Memory B cell (primary cell): Measurements from ENCODE around the gene COX6B2.
A peak's percentile ranks its signal among the peaks of the same experiment; 100 is the strongest.

Source experiments
- ATAC-seq: fragments of 150-1000 bp; cut with Tn5 transposase; 2 replicates; pipeline ENCODE4 v1.10.0; 2021; ENCODE audit warnings: low read depth, mild to moderate bottlenecking, moderate library complexity
- DNase-seq, 2 donors: peaks; one replicate each; pipeline ENCODE4 v3.0.0; 2022; ENCODE audit warnings: low spot score in 2 of 2
- H3K27ac Mint-ChIP-seq: one replicate; pipeline ENCODE4 v1.8.0; 2022; ENCODE audit warnings: mild to moderate bottlenecking, moderate library complexity, mixed read lengths
- H3K27me3 Mint-ChIP-seq: one replicate; pipeline ENCODE4 v1.8.0; 2022; ENCODE audit warnings: mixed read lengths
- H3K36me3 Mint-ChIP-seq: one replicate; pipeline ENCODE4 v1.8.0; 2022; ENCODE audit warnings: mild to moderate bottlenecking, mixed read lengths
- H3K4me1 Mint-ChIP-seq: one replicate; pipeline ENCODE4 v1.8.0; 2022; ENCODE audit warnings: mixed read lengths
- H3K4me3 Mint-ChIP-seq: one replicate; pipeline ENCODE4 v1.8.0; 2022; ENCODE audit warnings: mild to moderate bottlenecking, moderate library complexity, mixed read lengths
- H3K9me3 Mint-ChIP-seq: one replicate; pipeline ENCODE4 v1.8.0; 2022; ENCODE audit warnings: mixed read lengths

COX6B2 gene

DNA sequence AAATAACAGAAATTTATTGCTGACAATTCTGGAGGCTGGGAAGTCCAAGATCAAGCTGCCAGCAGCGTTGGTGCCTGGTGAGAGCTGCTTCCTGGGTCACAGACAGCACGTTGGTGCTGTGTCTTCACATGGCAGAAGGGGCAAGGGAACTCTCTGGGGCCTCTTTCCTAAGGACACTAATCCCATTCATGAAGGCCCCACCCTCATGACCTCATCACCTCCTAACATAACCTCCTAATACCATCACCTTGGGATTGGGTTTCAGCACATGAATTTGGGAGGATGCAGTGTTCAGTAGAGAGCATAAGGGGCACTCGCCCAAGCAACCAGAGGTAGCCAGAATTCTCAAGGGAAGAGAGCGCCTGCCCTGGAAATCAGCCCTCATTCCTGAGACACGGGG is 45.1 kb downstream of the COX6B2 start:
- Mint-ChIP-seq H3K27me3 (peaks cover 8% of the 10 kb centered on the region), H3K27ac (no peak overlapping the region), H3K36me3 (peaks cover 2% of the 10 kb centered on the region), H3K4me3 (no peak overlapping the region), H3K9me3 (no peaks in the 10 kb centered on the region), H3K4me1 (peaks cover 4% of the 10 kb centered on the region)
- DNase-seq (no peak), ATAC-seq (no peak)

DNA sequence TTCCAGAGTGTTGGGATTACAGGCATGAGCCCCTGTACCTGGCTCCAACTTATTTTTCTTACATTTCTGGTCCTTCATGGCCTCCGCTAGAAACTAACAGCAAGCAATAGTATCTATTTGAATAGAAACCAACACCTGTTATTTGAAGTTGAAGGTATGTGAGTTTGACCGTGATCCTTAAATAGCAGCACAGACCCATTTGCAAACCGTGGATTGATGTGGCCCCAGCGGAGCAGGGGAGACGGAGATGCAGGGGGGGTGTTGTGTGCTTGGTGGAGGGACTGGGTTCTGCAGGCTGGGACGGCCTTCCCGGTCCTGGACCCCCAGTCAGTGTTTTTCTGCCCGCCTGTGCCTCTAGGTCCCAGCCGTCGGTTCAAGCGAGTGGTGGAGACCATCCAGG is 46.2 kb downstream of the COX6B2 start:
- ATAC-seq (no peak), DNase-seq (no peak)
- no peaks in the 10 kb centered on the region for H3K9me3 Mint-ChIP-seq
- H3K4me1 Mint-ChIP-seq: peaks cover 2% of the 10 kb centered on the region
- no peak overlapping the region for H3K4me3 Mint-ChIP-seq
- peaks cover 5% of the 10 kb centered on the region for H3K27me3 Mint-ChIP-seq
- peaks cover 2% of the 10 kb centered on the region for H3K36me3 Mint-ChIP-seq
- H3K27ac Mint-ChIP-seq: no peak overlapping the region

- DNase-seq: no peak
- H3K4me1 Mint-ChIP-seq: peaks cover 6% of the 10 kb centered on the region
- H3K27ac Mint-ChIP-seq: no peak overlapping the region
- no peaks in the 10 kb centered on the region for H3K9me3 Mint-ChIP-seq
- peaks cover 2% of the 10 kb centered on the region for H3K36me3 Mint-ChIP-seq
- H3K27me3 Mint-ChIP-seq: peaks cover 2% of the 10 kb centered on the region
- ATAC-seq: no peak
- no peak overlapping the region for H3K4me3 Mint-ChIP-seq
Measured at GRCh38 chr19:55306712-55307111, 47.8 kb downstream of the COX6B2 start.

DNA sequence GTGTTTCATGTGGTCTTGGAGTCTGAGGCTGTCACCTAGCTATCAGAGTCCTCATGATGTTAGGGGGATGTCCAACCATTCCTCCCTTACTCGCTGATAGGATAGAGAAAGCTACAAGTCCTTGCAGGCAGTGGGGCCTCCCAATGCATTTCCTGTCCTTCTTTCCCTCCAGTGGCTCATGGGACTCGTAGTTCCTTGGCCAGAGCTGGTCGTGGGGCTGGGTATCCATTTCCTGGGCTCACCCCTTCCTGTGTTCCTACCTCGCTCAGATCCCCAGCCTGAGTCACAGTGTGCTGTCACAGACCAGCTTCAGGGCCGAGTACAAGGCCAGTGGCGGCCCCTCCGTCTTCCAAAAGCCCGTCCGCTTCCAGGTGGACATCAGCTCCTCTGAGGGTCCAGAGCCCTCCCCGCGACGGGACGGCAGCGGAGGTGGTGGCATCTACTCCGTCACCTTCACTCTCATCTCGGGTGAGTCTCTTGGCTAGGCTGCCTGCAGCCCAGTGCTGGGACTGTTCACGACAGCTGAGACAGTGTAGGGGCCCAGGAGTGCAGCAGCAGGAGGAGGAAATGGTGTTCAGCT is 48.4 kb downstream of the COX6B2 start:
- Mint-ChIP-seq H3K27me3 (peaks cover 2% of the 10 kb centered on the region), H3K4me3 (no peak overlapping the region), H3K4me1 (peaks cover 8% of the 10 kb centered on the region), H3K9me3 (no peaks in the 10 kb centered on the region), H3K36me3 (peaks cover 2% of the 10 kb centered on the region), H3K27ac (no peak overlapping the region)
- no peak for ATAC-seq
- DNase-seq: no peak

GRCh38 chr19:55305491-55305890 is 49.0 kb downstream of the COX6B2 start:
- ATAC-seq: peak; percentile 59
- H3K4me3 Mint-ChIP-seq: no peak overlapping the region
- H3K27ac Mint-ChIP-seq: no peak overlapping the region
- peaks cover 2% of the 10 kb centered on the region for H3K36me3 Mint-ChIP-seq
- DNase-seq: peak; percentile 33 to 51
- H3K4me1 Mint-ChIP-seq: peaks cover 10% of the 10 kb centered on the region
- H3K27me3 Mint-ChIP-seq: peaks cover 2% of the 10 kb centered on the region
- no peaks in the 10 kb centered on the region for H3K9me3 Mint-ChIP-seq

DNA sequence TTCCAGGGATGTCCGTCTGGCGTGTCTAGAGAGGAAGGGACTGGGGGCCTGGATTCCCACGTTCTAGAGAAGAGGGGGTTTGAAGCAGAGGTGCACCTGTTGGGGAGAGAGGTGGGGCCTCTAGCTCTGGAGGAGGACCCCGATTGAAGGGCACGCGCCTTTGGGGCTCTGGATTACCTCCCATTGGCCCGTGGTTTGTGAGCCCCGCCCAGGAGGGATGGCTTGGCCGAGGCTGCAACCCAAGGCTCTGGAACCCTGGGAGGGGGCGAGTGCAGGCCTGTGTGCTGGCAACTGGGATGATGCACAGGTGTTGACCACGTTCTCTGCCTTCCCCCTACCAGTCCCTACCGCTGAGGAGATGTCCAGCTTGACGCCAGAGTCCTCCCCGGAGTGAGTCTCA is 49.5 kb downstream of the COX6B2 start:
- H3K27ac Mint-ChIP-seq: no peak overlapping the region
- ATAC-seq (no peak), DNase-seq (no peak)
- peaks cover 10% of the 10 kb centered on the region for H3K4me1 Mint-ChIP-seq
- no peaks in the 10 kb centered on the region for H3K36me3 Mint-ChIP-seq
- peaks cover 2% of the 10 kb centered on the region for H3K27me3 Mint-ChIP-seq
- no peak overlapping the region for H3K4me3 Mint-ChIP-seq
- no peaks in the 10 kb centered on the region for H3K9me3 Mint-ChIP-seq

GRCh38 chr19:55304279-55304978 is 50.1 kb downstream of the COX6B2 start:
- Mint-ChIP-seq H3K4me3 (no peak overlapping the region), H3K36me3 (no peaks in the 10 kb centered on the region), H3K27ac (no peak overlapping the region), H3K9me3 (no peaks in the 10 kb centered on the region), H3K27me3 (peaks cover 2% of the 10 kb centered on the region), H3K4me1 (peaks cover 13% of the 10 kb centered on the region)
- DNase-seq: no peak
- no peak for ATAC-seq

DNA sequence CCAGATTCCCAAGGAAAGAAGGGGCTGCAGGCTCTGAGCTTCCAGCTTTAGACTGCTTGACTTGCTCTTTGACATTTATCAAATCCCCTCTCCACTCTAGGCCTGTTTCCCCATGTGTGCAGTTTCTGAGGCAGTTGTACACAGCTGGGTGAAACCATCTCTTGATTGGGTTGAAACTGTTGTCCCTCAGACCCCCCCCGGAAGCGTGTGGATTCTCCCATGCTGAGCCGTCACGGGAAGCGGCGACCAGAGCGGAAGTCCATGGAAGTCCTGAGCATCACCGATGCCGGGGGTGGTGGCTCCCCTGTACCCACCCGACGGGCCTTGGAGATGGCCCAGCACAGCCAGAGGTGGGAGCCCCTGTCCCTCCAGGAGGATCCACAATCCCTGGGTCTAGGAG is 51.0 kb downstream of the COX6B2 start:
- H3K27ac Mint-ChIP-seq: no peak overlapping the region
- no peaks in the 10 kb centered on the region for H3K36me3 Mint-ChIP-seq
- peaks cover 13% of the 10 kb centered on the region for H3K4me1 Mint-ChIP-seq
- no peaks in the 10 kb centered on the region for H3K9me3 Mint-ChIP-seq
- DNase-seq: no peak
- H3K27me3 Mint-ChIP-seq: peaks cover 2% of the 10 kb centered on the region
- H3K4me3 Mint-ChIP-seq: no peak overlapping the region
- no peak for ATAC-seq

DNA sequence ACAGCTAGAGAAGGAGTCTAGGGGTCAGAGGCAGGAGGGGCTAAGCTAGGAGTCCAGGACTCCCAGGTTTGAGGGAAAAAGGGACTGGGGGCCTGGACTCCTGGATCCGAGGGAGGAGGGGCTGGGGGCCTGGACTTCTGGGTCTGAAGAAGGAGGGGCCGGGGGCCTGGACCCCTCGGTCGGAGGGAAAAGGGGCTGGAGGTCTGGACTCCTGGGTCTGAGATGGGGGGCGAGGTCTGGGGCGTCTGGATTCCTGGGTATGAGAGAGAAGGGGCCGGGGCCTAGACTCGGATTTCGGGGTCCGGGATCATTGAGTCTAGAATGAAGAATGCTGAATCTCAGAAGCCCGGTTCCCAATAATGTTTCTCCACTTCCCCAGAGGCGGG is 52.2 kb downstream of the COX6B2 start:
- ATAC-seq (no peak), DNase-seq (no peak)
- Mint-ChIP-seq H3K9me3 (no peaks in the 10 kb centered on the region), H3K27me3 (peaks cover 3% of the 10 kb centered on the region), H3K4me1 (peaks cover 13% of the 10 kb centered on the region), H3K27ac (peak overlapping the region; percentile 31), H3K36me3 (no peaks in the 10 kb centered on the region), H3K4me3 (peak overlapping the region; percentile 83)

GRCh38 chr19:55301459-55302317 is 52.8 kb downstream of the COX6B2 start:
- peaks cover 3% of the 10 kb centered on the region for H3K27me3 Mint-ChIP-seq
- peak overlapping the region; percentile 83 for H3K4me3 Mint-ChIP-seq
- ATAC-seq (peak; percentile 83), DNase-seq (peak; percentile 97 to 99)
- H3K4me1 Mint-ChIP-seq: peaks cover 13% of the 10 kb centered on the region
- no peaks in the 10 kb centered on the region for H3K9me3 Mint-ChIP-seq
- H3K36me3 Mint-ChIP-seq: no peaks in the 10 kb centered on the region
- peak overlapping the region; percentile 31 for H3K27ac Mint-ChIP-seq

- H3K4me3 Mint-ChIP-seq: peak overlapping the region; percentile 83
- no peak for DNase-seq
- H3K27ac Mint-ChIP-seq: no peak overlapping the region
- peaks cover 3% of the 10 kb centered on the region for H3K27me3 Mint-ChIP-seq
- peaks cover 13% of the 10 kb centered on the region for H3K4me1 Mint-ChIP-seq
- no peak for ATAC-seq
- no peaks in the 10 kb centered on the region for H3K9me3 Mint-ChIP-seq
- H3K36me3 Mint-ChIP-seq: no peaks in the 10 kb centered on the region
Measured at GRCh38 chr19:55300886-55301458, 53.5 kb downstream of the COX6B2 start.

- DNase-seq (no peak), ATAC-seq (no peak)
- no peak overlapping the region for H3K27ac Mint-ChIP-seq
- no peak overlapping the region for H3K4me3 Mint-ChIP-seq
- peaks cover 3% of the 10 kb centered on the region for H3K27me3 Mint-ChIP-seq
- no peaks in the 10 kb centered on the region for H3K9me3 Mint-ChIP-seq
- H3K4me1 Mint-ChIP-seq: peaks cover 11% of the 10 kb centered on the region
- no peaks in the 10 kb centered on the region for H3K36me3 Mint-ChIP-seq
Measured at GRCh38 chr19:55299991-55300390, 54.5 kb downstream of the COX6B2 start.
